HG02938 (cell line): ENCODE data around the gene EIF2S3B.
A peak's percentile ranks its signal among the peaks of the same experiment; 100 is the strongest.
"Not testable (repeated sequence)": the region's sequence is repeated elsewhere in the genome, so short reads cannot be mapped to it uniquely, and the experiment has no call there.

ENCODE experiments used
- ATAC-seq: cut with Tn5 transposase; IDR thresholded peaks from one replicate; pipeline ENCODE4 v1.9.1; 2021; ENCODE audit warnings: mild to moderate bottlenecking, moderate library complexity; ENCODE audit not compliant: unreplicated experiment

EIF2S3B gene

GRCh38 chr12:10505620-10506019 is at the start of gene EIF2S3B:
TSS of gene EIF2S3B (plus strand) at chr12:10505890. CDS start at chr12:10505903, 13 bp downstream.
- no peak for ATAC-seq

GRCh38 chr12:10456856-10457255 is 48.8 kb upstream of the EIF2S3B start:
- no peak for ATAC-seq

- no peak for ATAC-seq
These were observed 47.9 kb upstream of the EIF2S3B start for GRCh38 chr12:10457760-10458159.

GRCh38 chr12:10466311-10466710 is 39.4 kb upstream of the EIF2S3B start:
- no peak for ATAC-seq

GRCh38 chr12:10469701-10470100 is 36.0 kb upstream of the EIF2S3B start:
- no peak for ATAC-seq

- ATAC-seq, result not testable (repeated sequence)
These were observed 32.9 kb upstream of the EIF2S3B start for GRCh38 chr12:10472808-10473207.

- ATAC-seq, result not testable (repeated sequence)
These were observed 23.8 kb upstream of the EIF2S3B start for GRCh38 chr12:10481901-10482300.

- not testable (repeated sequence) for ATAC-seq
These were observed 18.4 kb upstream of the EIF2S3B start for GRCh38 chr12:10487328-10487727.

GRCh38 chr12:10491766-10492165 is 13.9 kb upstream of the EIF2S3B start:
- no peak for ATAC-seq

- ATAC-seq, result no peak
These were observed 8.1 kb upstream of the EIF2S3B start for GRCh38 chr12:10497602-10498001.

GRCh38 chr12:10498042-10498441 is 7.6 kb upstream of the EIF2S3B start:
- ATAC-seq, result no peak

- ATAC-seq, result no peak
These were observed 4.7 kb upstream of the EIF2S3B start for GRCh38 chr12:10501030-10501429.

- ATAC-seq, result no peak
These were observed 2.2 kb upstream of the EIF2S3B start for GRCh38 chr12:10503460-10503859.

- no peak for ATAC-seq
These were observed 6.2 kb downstream of the EIF2S3B start for GRCh38 chr12:10511756-10512355.

GRCh38 chr12:10512798-10513197 is 7.1 kb downstream of the EIF2S3B start:
- ATAC-seq, result no peak

GRCh38 chr12:10521555-10521954 is 15.9 kb downstream of the EIF2S3B start:
- no peak for ATAC-seq

GRCh38 chr12:10528174-10528953 is 22.7 kb downstream of the EIF2S3B start:
- ATAC-seq, result no peak

GRCh38 chr12:10529603-10530002 is 23.9 kb downstream of the EIF2S3B start:
- no peak for ATAC-seq

GRCh38 chr12:10537721-10538120 is 32.0 kb downstream of the EIF2S3B start:
- ATAC-seq, result no peak

GRCh38 chr12:10540776-10541205 is 35.1 kb downstream of the EIF2S3B start:
- ATAC-seq, result peak; percentile 92

- ATAC-seq, result no peak
These were observed 37.8 kb downstream of the EIF2S3B start for GRCh38 chr12:10543499-10543898.

- peak; percentile 41 for ATAC-seq
These were observed 45.7 kb downstream of the EIF2S3B start for GRCh38 chr12:10551375-10551774.
